Spleen (tissue), 11 donors: Measurements from ENCODE around the gene GALNT16. TPM values are rescaled to one million over a fixed set of nuclear protein-coding genes. Genes with fewer than 3 reads are reported as not detected.

ENCODE experiments used
- DNase-seq: peaks from one replicate; pipeline ENCODE4 v3.0.0-alpha.2; 2020
- H3K27ac ChIP-seq, 8 donors: fragments of 200-600 bp; sonication (generic) in 7 of 8; 1 replicate in 4 of 8; 2 replicates in 4 of 8; pipeline versions ENCODE4 v1.5.0 to v1.8.0; 2016 to 2021; ENCODE audit warnings: inconsistent platforms in 4 of 8, mild to moderate bottlenecking in 4 of 8, moderate library complexity in 1 of 8
- H3K27me3 ChIP-seq, 7 donors: fragments of 200-600 bp; sonication (generic) in 6 of 7; replicated peaks in 1 of 7; 1 replicate in 4 of 7; 2 replicates in 3 of 7; pipeline versions ENCODE4 v1.5.0 to v1.8.0; 2016 to 2021; ENCODE audit warnings: inconsistent platforms in 3 of 7, mild to moderate bottlenecking in 1 of 7
- H3K36me3 ChIP-seq, 6 donors: fragments of 200-600 bp; sonication (generic) in 5 of 6; 1 replicate in 4 of 6; 2 replicates in 2 of 6; pipeline versions ENCODE4 v1.5.0 to v1.8.0; 2016 to 2021; ENCODE audit warnings: inconsistent platforms in 2 of 6
- H3K4me1 ChIP-seq, 6 donors: fragments of 200-600 bp; sonication (generic) in 5 of 6; 1 replicate in 3 of 6; 2 replicates in 3 of 6; pipeline versions ENCODE4 v1.5.0 to v1.8.0; 2016 to 2021; ENCODE audit warnings: inconsistent platforms in 3 of 6
- H3K4me3 ChIP-seq, 8 donors: fragments of 200-600 bp; sonication (generic) in 7 of 8; 1 replicate in 4 of 8; 2 replicates in 4 of 8; pipeline versions ENCODE4 v1.5.0 to v1.8.0; 2016 to 2021; ENCODE audit warnings: inconsistent platforms in 4 of 8, mild to moderate bottlenecking in 4 of 8, moderate library complexity in 2 of 8
- H3K9me3 ChIP-seq, 8 donors: fragments of 200-600 bp; sonication (generic) in 7 of 8; 1 replicate in 4 of 8; 2 replicates in 4 of 8; pipeline versions ENCODE4 v1.5.0 to v1.8.0; 2016 to 2021; ENCODE audit warnings: inconsistent platforms in 4 of 8
- CTCF ChIP-seq, 11 experiments: fragments of 200-600 bp in 7 of 11; fragments of 450-650 bp in 4 of 11; sonication (generic) in 4 of 11; IDR thresholded peaks in 8 of 11; conservative IDR thresholded peaks in 3 of 11; 1 replicate in 7 of 11; 2 replicates in 4 of 11; pipeline versions ENCODE4 v1.4.0 to v1.8.0; 2016 to 2021; ENCODE audit warnings: antibody characterized with exemption in 11 of 11, inconsistent platforms in 4 of 11, mild to moderate bottlenecking in 1 of 11
- POLR2A ChIP-seq, 3 donors: fragments of 450-650 bp; IDR thresholded peaks; one replicate each; pipeline ENCODE4 v1.5.1; 2017; ENCODE audit warnings: antibody characterized with exemption in 3 of 3, mild to moderate bottlenecking in 1 of 3
- POLR2AphosphoS5 ChIP-seq, 3 donors: sonication (generic); formaldehyde crosslinking; IDR thresholded peaks; one replicate each; pipeline ENCODE4 v1.5.1; 2017; ENCODE audit warnings: antibody characterized with exemption in 3 of 3
- WGBS, 5 donors: extraction: QIAGEN DNeasy Blood & Tissue Kit in 3 of 5; methylation state at CpG; one replicate each; pipeline versions ENCODE4 v1.1.5 to v1.1.7; 2013 to 2018; 5-methylcytosine and 5-hydroxymethylcytosine counted together
- intact Hi-C: fragments of 100-400 bp; cut with DNase I; formaldehyde crosslinking; loops from one replicate; pipeline ENCODE4 v1.15.0; 2023; ENCODE audit warnings: low total_unique reads
- polyA plus RNA-seq, 3 donors: library from polyadenylated mRNA; stranded (reverse); fragments of 200-250 nt; gene quantifications; one replicate each; pipeline ENCODE4 v1.2.1, GENCODE V29; 2013
- total RNA-seq, 7 donors: library from RNA; depleted of rRNA in 3 of 7; stranded (reverse); fragments of >200 nt in 3 of 7; fragmentation: NEBNext Ultra II Directional in 4 of 7; extraction: Animal tissue kit (Norgen Biotek cat#: 25700) in 4 of 7; gene quantifications; one replicate each; pipeline versions ENCODE4 v1.1.0 to v1.2.1, GENCODE V29; 2016 to 2021
- donor health status: healthy with polysubstance abuse.
- donor health status: DM: no; HTN: no; CAD: no; lungs with moderate emphysema.
- donor health status: DM: no; HTN: no; CAD: no.
- donor health status: Bipolar disorder and iron deficiency.
- donor health status: healthy.
- donor health status: DM: no; HTN: no; CAD: no.
- donor health status: DM: yes; HTN: yes; CAD: no.

GALNT16 gene
- total and polyA plus RNA-seq, 10 donors: 2.1 to 36.4 (median 10.0) TPM

GRCh38 chr14:69357544-69358200, 97.7 kb downstream of the GALNT16 start:
- intact Hi-C loops: no loop called here
- Histone ChIP-seq H3K27me3 (no peaks in the 10 kb centered on the region), H3K27ac (no peak overlapping the region), H3K36me3 (no peaks in the 10 kb centered on the region), H3K9me3 (no peaks in the 10 kb centered on the region), H3K4me3 (no peak overlapping the region), H3K4me1 (peaks cover 0 to 25% (median 15%) of the 10 kb centered on the region in 6 donors)
- WGBS, 5 donors: 80 to 90% (median 88%) methylated on average over 7 of the region's 7 CpGs
- no peak for DNase-seq
- TF ChIP-seq CTCF (IDR thresholded peaks at IDR 0.05 in 8 of 11, conservative IDR thresholded peaks at IDR 0.05 in 3 of 11) (no peak), POLR2AphosphoS5 (IDR thresholded peaks at IDR 0.05) (no peak), POLR2A (IDR thresholded peaks at IDR 0.05) (no peak)

- 59 to 65% (median 62%) methylated on average over 8 to 12 of the region's 12 CpGs for WGBS, 5 donors
- H3K27ac ChIP-seq: no peak overlapping the region
- H3K9me3 ChIP-seq: no peaks in the 10 kb centered on the region
- no peaks in the 10 kb centered on the region for H3K36me3 ChIP-seq
- TF ChIP-seq POLR2AphosphoS5 (IDR thresholded peaks at IDR 0.05) (no peak), CTCF (IDR thresholded peaks at IDR 0.05 in 8 of 11, conservative IDR thresholded peaks at IDR 0.05 in 3 of 11) (no peak), POLR2A (IDR thresholded peaks at IDR 0.05) (no peak)
- H3K4me1 ChIP-seq: peaks cover 0 to 25% (median 15%) of the 10 kb centered on the region in 6 donors
- DNase-seq: no peak
- intact Hi-C loops: no loop called here
- H3K4me3 ChIP-seq: no peak overlapping the region
- no peaks in the 10 kb centered on the region for H3K27me3 ChIP-seq
Observed at GRCh38 chr14:69358233-69358963, 98.4 kb downstream of the GALNT16 start.

GRCh38 chr14:69358966-69359365, 99.0 kb downstream of the GALNT16 start:
- intact Hi-C loops: no loop called here
- no peak overlapping the region for H3K27ac ChIP-seq
- DNase-seq: no peak
- no peaks in the 10 kb centered on the region for H3K36me3 ChIP-seq
- WGBS, 5 donors: 87 to 95% (median 88%) methylated on average over 3 of the region's 3 CpGs
- no peaks in the 10 kb centered on the region for H3K27me3 ChIP-seq
- TF ChIP-seq POLR2AphosphoS5 (IDR thresholded peaks at IDR 0.05) (no peak), POLR2A (IDR thresholded peaks at IDR 0.05) (no peak), CTCF (IDR thresholded peaks at IDR 0.05 in 8 of 11, conservative IDR thresholded peaks at IDR 0.05 in 3 of 11) (no peak)
- H3K4me3 ChIP-seq: no peak overlapping the region
- H3K9me3 ChIP-seq: no peaks in the 10 kb centered on the region
- H3K4me1 ChIP-seq: peaks cover 0 to 21% (median 14%) of the 10 kb centered on the region in 6 donors

GRCh38 chr14:69360438-69361108, 100.6 kb downstream of the GALNT16 start:
- 48 to 67% (median 55%) methylated on average over 5 to 7 of the region's 7 CpGs for WGBS, 5 donors
- Histone ChIP-seq H3K36me3 (no peaks in the 10 kb centered on the region), H3K27me3 (no peaks in the 10 kb centered on the region), H3K4me3 (no peak overlapping the region), H3K4me1 (peaks cover 0 to 5% (median 0%) of the 10 kb centered on the region in 6 donors), H3K9me3 (no peaks in the 10 kb centered on the region), H3K27ac (no peak overlapping the region)
- intact Hi-C loops: loop anchor here (10.0 kb wide), 1 partner anchor 116 kb away; no protein-coding TSS in a partner anchor
- no peak for DNase-seq
- no peak for TF ChIP-seq POLR2A (IDR thresholded peaks at IDR 0.05)
- no peak for TF ChIP-seq POLR2AphosphoS5 (IDR thresholded peaks at IDR 0.05)
- TF ChIP-seq CTCF (IDR thresholded peaks at IDR 0.05 in 8 of 11, conservative IDR thresholded peaks at IDR 0.05 in 3 of 11): no peak
